Astrocyte (in vitro differentiated cells and primary cell): ENCODE results near the gene KAT2A. TPM values are rescaled to one million over a fixed set of nuclear protein-coding genes. Genes with fewer than 3 reads are reported as not detected.
A peak's percentile ranks its signal among the peaks of the same experiment; 100 is the strongest.

Experiments
- DNase-seq: peaks from one replicate; pipeline ENCODE4 v3.0.0-alpha.2; 2010; ENCODE audit warnings: low read depth
- FAIRE-seq: peaks from 2 replicates; lab custom pipeline; 2011; peaks lifted over from hg19 to GRCh38; lab: Jason Lieb, UNC
- H2AFZ ChIP-seq: 2 replicates; pipeline ENCODE4 v1.6.0; 2012; ENCODE audit warnings: low read depth, low read length, inconsistent platforms
- H3K27ac ChIP-seq: 2 replicates; pipeline ENCODE4 v1.5.1; 2011; ENCODE audit warnings: low read depth, low read length, inconsistent platforms
- H3K27me3 ChIP-seq: 2 replicates; pipeline ENCODE4 v1.6.0; 2011; ENCODE audit warnings: low read length, inconsistent platforms; ENCODE audit not compliant: insufficient read depth
- H3K36me3 ChIP-seq: 2 replicates; pipeline ENCODE4 v1.5.1; 2011; ENCODE audit warnings: low read length, inconsistent platforms; ENCODE audit not compliant: insufficient read depth
- H3K4me1 ChIP-seq: 2 replicates; pipeline ENCODE4 v1.5.1; 2011; ENCODE audit warnings: low read length, inconsistent platforms; ENCODE audit not compliant: insufficient read depth
- H3K4me2 ChIP-seq: 2 replicates; pipeline ENCODE4 v1.6.0; 2012; ENCODE audit warnings: low read length, inconsistent platforms
- H3K4me3 ChIP-seq: 2 replicates; pipeline ENCODE4 v1.5.1; 2011; ENCODE audit warnings: low read depth, mild to moderate bottlenecking, low read length, inconsistent platforms; ENCODE audit not compliant: insufficient read depth
- H3K79me2 ChIP-seq: 2 replicates; pipeline ENCODE4 v1.6.0; 2012; ENCODE audit warnings: mild to moderate bottlenecking, low read length, inconsistent platforms; ENCODE audit not compliant: insufficient read depth
- H3K9ac ChIP-seq: 2 replicates; pipeline ENCODE4 v1.6.0; 2012; ENCODE audit warnings: mild to moderate bottlenecking, low read length, inconsistent platforms
- H3K9me3 ChIP-seq: 2 replicates; pipeline ENCODE4 v1.5.1; 2012; ENCODE audit warnings: low read depth, mild to moderate bottlenecking, low read length, inconsistent platforms; ENCODE audit not compliant: insufficient read depth
- H4K20me1 ChIP-seq: 2 replicates; pipeline ENCODE4 v1.6.0; 2012; ENCODE audit warnings: low read length, inconsistent platforms; ENCODE audit not compliant: insufficient read depth
- H3K27ac Mint-ChIP-seq: one replicate; pipeline ENCODE4 v1.8.0; 2021; ENCODE audit warnings: mild to moderate bottlenecking, mixed read lengths; ENCODE audit not compliant: unreplicated experiment
- H3K27me3 Mint-ChIP-seq: one replicate; pipeline ENCODE4 v1.8.0; 2021; ENCODE audit warnings: low read depth, mixed read lengths; ENCODE audit not compliant: unreplicated experiment
- H3K36me3 Mint-ChIP-seq: one replicate; pipeline ENCODE4 v1.8.0; 2021; ENCODE audit warnings: low read depth, mixed read lengths; ENCODE audit not compliant: unreplicated experiment
- H3K4me1 Mint-ChIP-seq: one replicate; pipeline ENCODE4 v1.8.0; 2021; ENCODE audit warnings: low read depth, mixed read lengths; ENCODE audit not compliant: unreplicated experiment
- H3K4me3 Mint-ChIP-seq: one replicate; pipeline ENCODE4 v1.8.0; 2021; ENCODE audit warnings: mild to moderate bottlenecking, moderate library complexity, mixed read lengths; ENCODE audit not compliant: unreplicated experiment
- H3K9me3 Mint-ChIP-seq: one replicate; pipeline ENCODE4 v1.8.0; 2021; ENCODE audit warnings: mild to moderate bottlenecking, mixed read lengths; ENCODE audit not compliant: unreplicated experiment
- EZH2 ChIP-seq: IDR thresholded peaks from 2 replicates; pipeline ENCODE4 v1.6.1; 2012; ENCODE audit warnings: mild to moderate bottlenecking, low read length, inconsistent platforms; ENCODE audit not compliant: insufficient read depth
- total RNA-seq: library from RNA; stranded (reverse); gene quantifications from 2 replicates; pipeline ENCODE4 v1.2.1, GENCODE V29; 2021
- TF ChIP-seq, protein P1 (sequence below): IDR thresholded peaks from 2 replicates; pipeline ENCODE4 v1.5.1; 2011; ENCODE audit warnings: low read depth, mild to moderate bottlenecking, inconsistent platforms, low read length, moderate library complexity; ENCODE audit not compliant: insufficient read depth

Gene KAT2A
- total RNA-seq, 1 donor from 2014 or later, result 23.6 TPM

DNA sequence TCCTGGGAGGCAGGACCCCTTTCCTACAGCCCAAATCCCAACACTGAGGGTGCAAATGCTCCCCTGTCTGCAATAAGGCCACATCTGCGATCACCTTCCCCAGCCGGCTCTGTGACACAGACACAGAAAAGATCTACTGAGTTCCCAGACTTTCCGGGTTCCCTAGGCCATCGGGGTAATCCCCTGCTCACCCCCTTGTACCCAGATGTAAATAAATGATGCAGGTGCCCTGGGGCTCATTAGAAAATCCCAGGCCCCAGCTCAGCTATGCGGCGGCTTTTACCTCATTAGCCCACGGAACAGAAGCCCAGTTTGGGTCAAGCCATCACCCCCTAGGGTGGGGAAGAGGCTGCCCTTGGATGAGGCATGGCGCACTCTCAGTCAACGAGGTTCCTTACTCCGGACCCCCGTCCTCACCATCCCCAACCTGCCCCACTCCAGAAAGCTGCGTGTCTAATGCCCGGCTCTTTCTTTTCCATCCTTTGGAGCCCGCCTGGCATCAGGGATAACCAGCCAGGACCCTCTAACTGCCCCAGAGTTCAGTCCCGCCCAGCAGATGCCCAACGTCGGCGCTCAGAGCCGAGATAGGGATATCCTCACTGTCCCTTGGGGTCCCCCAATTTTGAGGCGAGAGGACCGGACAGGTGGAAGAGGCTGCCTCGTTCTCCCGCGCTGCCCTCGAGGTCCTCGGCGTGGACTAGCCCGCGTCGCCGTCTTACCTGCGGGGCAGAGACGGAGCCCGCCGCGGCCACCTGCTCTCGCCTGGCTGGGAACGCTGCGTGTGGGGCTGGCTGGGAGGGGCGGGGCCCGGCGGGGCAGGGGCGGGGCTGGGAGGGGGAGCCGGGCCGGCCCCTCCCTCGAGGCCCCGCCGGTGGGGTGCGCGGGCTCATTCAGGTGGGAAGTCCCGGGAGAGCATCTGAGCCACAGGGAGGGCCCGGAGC, 23.2 kb downstream of the KAT2A start, which contains the start of gene ZNF385C:
ZNF385C (minus strand) TSS at position 783 of the 941 bp plus-strand sequence. CDS start 35,417 bp downstream, outside the sequence.
- no peaks in the 10 kb centered on the region for H3K4me1 ChIP-seq
- FAIRE-seq (no peak), DNase-seq (no peak)
- H3K9me3 ChIP-seq, result no peaks in the 10 kb centered on the region
- no peaks in the 10 kb centered on the region for H3K9me3 Mint-ChIP-seq
- peak within 1 kb of the TSS; percentile 33 for H3K4me2 ChIP-seq
- H3K36me3 ChIP-seq, result no peaks in the 10 kb centered on the region
- H3K27me3 ChIP-seq, result peaks cover 24% of the 10 kb centered on the region
- no peaks in the 10 kb centered on the region for H3K4me1 Mint-ChIP-seq
- H3K9ac ChIP-seq, result no peak within 1 kb of the TSS
- H3K27ac Mint-ChIP-seq, result no peak within 1 kb of the TSS
- H3K36me3 Mint-ChIP-seq, result no peaks in the 10 kb centered on the region
- no peaks in the 10 kb centered on the region for H3K79me2 ChIP-seq
- no peak within 1 kb of the TSS for H3K27ac ChIP-seq
- H4K20me1 ChIP-seq, result no peaks in the 10 kb centered on the region
- H3K4me3 ChIP-seq, result no peak within 1 kb of the TSS
- peak; percentile 79 for TF ChIP-seq EZH2
- TF ChIP-seq, protein P1, sequence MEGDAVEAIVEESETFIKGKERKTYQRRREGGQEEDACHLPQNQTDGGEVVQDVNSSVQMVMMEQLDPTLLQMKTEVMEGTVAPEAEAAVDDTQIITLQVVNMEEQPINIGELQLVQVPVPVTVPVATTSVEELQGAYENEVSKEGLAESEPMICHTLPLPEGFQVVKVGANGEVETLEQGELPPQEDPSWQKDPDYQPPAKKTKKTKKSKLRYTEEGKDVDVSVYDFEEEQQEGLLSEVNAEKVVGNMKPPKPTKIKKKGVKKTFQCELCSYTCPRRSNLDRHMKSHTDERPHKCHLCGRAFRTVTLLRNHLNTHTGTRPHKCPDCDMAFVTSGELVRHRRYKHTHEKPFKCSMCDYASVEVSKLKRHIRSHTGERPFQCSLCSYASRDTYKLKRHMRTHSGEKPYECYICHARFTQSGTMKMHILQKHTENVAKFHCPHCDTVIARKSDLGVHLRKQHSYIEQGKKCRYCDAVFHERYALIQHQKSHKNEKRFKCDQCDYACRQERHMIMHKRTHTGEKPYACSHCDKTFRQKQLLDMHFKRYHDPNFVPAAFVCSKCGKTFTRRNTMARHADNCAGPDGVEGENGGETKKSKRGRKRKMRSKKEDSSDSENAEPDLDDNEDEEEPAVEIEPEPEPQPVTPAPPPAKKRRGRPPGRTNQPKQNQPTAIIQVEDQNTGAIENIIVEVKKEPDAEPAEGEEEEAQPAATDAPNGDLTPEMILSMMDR, result no peak
- H3K4me3 Mint-ChIP-seq, result peak within 1 kb of the TSS; percentile 40
- peaks cover 59% of the 10 kb centered on the region for H3K27me3 Mint-ChIP-seq
- no peak within 1 kb of the TSS for H2AFZ ChIP-seq

DNA sequence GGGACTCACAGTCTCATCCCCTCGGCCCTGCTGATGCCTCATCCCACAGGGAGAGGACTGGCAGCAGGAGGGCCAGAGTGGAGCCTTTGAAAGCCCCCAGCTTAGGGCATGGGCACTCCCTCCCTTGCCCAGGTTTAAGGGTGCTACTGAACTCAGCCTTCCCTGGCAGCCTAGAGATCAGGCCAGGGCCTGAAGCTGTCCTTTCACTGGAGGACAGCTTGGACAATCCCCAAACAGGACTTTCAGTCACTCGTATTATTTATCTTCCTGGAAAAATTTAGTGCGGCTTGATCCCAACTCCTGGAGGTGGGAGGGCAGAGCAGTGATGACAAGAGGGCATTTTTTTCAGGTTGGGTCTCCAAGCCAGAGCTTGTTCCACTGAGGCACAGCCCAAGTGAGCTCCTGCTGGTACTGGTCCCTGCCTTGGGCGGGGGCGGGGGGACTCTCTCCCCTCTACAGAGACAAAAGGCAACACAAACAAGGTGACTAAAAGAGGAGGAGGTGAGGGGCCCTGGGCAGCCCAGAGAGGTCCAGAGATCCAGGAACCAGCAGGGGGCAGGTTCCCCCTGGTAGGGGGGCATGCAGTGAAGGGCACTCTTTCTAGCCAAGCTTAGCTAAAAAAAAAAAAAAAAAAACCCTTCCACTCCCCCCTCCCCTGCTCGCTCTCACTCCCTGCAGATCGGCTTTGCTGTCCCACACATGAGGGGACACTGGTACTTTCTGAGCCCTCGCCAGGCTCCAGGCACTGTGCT, 24.6 kb downstream of the KAT2A start:
- H3K4me3 Mint-ChIP-seq, result peak overlapping the region; percentile 68
- TF ChIP-seq, protein P1, result no peak
- no peak for TF ChIP-seq EZH2
- Histone ChIP-seq H3K4me1 (no peaks in the 10 kb centered on the region), H3K27ac (no peak overlapping the region), H3K4me3 (no peak overlapping the region), H3K9ac (no peak overlapping the region), H2AFZ (no peak overlapping the region), H3K4me2 (no peak overlapping the region), H4K20me1 (no peaks in the 10 kb centered on the region), H3K27me3 (peaks cover 24% of the 10 kb centered on the region), H3K9me3 (no peaks in the 10 kb centered on the region), H3K36me3 (no peaks in the 10 kb centered on the region), H3K79me2 (no peaks in the 10 kb centered on the region)
- peak overlapping the region; percentile 47 for H3K27ac Mint-ChIP-seq
- peaks cover 57% of the 10 kb centered on the region for H3K27me3 Mint-ChIP-seq
- no peaks in the 10 kb centered on the region for H3K9me3 Mint-ChIP-seq
- FAIRE-seq, result no peak
- H3K36me3 Mint-ChIP-seq, result no peaks in the 10 kb centered on the region
- H3K4me1 Mint-ChIP-seq, result no peaks in the 10 kb centered on the region
- no peak for DNase-seq
